ENCODE data around the gene ZFPM1.

Gene ZFPM1

DNA sequence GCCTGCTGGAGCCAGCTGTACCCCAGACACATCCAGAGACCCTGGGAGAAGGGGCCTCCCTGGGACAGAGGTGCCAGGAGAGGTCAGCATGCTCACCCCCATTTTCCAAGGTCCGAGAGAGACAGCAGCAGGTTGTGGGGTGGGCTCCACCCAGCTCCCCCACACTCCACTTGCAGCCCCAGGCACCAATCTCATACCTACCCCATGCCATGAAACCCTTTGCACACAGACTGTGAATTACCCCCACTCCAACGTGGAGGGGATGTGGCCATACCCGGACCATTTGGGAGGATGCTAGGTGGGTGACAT, 34.0 kb downstream of the ZFPM1 start:
- no peak overlapping the region for H3K4ac ChIP-seq (ENCODE audit: low read depth, low read length)
- H2BK12ac ChIP-seq (ENCODE audit: low read length) = no peak overlapping the region
- H3K27ac ChIP-seq (ENCODE audit: low read depth, low read length) = no peak overlapping the region
- no peak overlapping the region for H3K9ac ChIP-seq (ENCODE audit: low read length)
- H3K18ac ChIP-seq (ENCODE audit: low read length) = no peak overlapping the region
- H4K8ac ChIP-seq (ENCODE audit: low read depth, low read length) = no peak overlapping the region
- H3K14ac ChIP-seq (ENCODE audit: low read length) = no peak overlapping the region
- H3K23ac ChIP-seq (ENCODE audit: low read length) = no peak overlapping the region
- H3K79me1 ChIP-seq (ENCODE audit: low read length) = no peaks in the 10 kb centered on the region
- H2BK120ac ChIP-seq (ENCODE audit: insufficient read depth, low read length, poor library complexity) = no peak overlapping the region
- no peak overlapping the region for H3K4me2 ChIP-seq (ENCODE audit: low read length)
- WGBS (ENCODE audit: extremely low coverage, insufficient coverage, insufficient read length) = no CpG with 5 or more reads among the region's 3 CpGs
- H2AFZ ChIP-seq (ENCODE audit: insufficient read depth, low read length, poor library complexity) = no peak overlapping the region
- H3K79me2 ChIP-seq (ENCODE audit: control insufficient read depth, insufficient read depth, low read length, poor library complexity) = no peaks in the 10 kb centered on the region
- no peaks in the 10 kb centered on the region for H3K27me3 ChIP-seq (ENCODE audit: insufficient read depth, low read length)
- DNase-seq = no peak
- H4K91ac ChIP-seq (ENCODE audit: low read depth, low read length) = no peak overlapping the region
- H3K9me3 ChIP-seq (ENCODE audit: insufficient read depth, low read depth, low read length) = peaks cover 5% of the 10 kb centered on the region
- peaks cover 15 to 25% of the 10 kb centered on the region in 2 experiments for H3K36me3 ChIP-seq (ENCODE audit: control insufficient read depth in 1 of 2, insufficient read depth in 2 of 2, low read length in 2 of 2)
- no peak overlapping the region for H2AK5ac ChIP-seq (ENCODE audit: low read length)
- no peak overlapping the region for H2BK5ac ChIP-seq (ENCODE audit: low read depth, low read length, poor library complexity)
- no peak overlapping the region for H4K12ac ChIP-seq (ENCODE audit: low read depth, low read length)
- no peak overlapping the region for H3K4me3 ChIP-seq (ENCODE audit: low read depth, low read length)
- no peaks in the 10 kb centered on the region for H3K4me1 ChIP-seq (ENCODE audit: control insufficient read depth in 1 of 2, insufficient read depth in 2 of 2, low read length in 2 of 2)

DNA sequence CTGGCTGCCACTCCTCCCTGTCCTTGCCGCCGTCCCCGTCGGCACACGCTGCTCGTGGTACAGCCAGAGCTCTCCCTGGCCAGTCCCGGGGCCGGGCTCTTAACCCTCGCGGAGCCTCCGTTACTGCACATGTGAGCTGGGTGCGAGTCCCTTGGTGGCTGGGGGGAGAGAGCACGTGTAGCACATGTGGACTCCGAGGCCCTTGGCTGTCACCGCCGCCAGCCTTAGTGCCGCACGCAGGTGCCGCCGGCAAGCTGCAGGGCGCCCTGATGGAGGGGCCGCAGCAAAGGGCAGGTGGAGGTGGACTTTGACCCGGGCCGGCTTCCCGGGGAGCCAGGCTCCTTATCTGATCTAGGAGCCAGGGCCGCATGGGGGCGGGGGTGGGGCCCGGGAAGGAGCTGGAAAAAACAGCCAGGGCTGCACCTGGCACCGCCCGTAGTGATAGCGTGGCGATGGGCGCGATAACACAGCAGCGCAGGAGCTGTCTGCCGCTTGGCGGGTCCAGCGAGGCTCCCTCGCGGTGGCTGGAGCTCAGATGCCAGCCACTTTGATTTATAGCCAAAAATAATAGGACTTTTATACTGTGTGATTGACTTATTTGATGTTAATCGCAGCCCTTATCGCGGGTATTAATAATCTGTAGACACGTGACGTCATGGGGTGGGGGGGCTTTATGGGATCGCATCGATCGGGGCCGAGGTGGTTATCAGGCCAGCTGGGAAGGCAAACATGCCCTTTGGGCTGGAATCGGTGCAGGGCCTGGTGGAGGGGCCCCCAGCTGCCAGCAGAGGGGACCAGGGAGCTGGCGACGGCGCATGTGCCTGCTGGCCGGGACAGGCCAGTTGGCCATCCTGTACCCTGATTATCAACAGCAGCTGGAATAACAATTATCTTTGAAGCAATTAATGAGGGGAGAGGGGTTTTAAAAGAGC, 35.1 kb downstream of the ZFPM1 start:
- Histone ChIP-seq H3K79me1 (ENCODE audit: low read length) (no peaks in the 10 kb centered on the region), H3K79me2 (ENCODE audit: control insufficient read depth, insufficient read depth, low read length, poor library complexity) (no peaks in the 10 kb centered on the region), H2AFZ (ENCODE audit: insufficient read depth, low read length, poor library complexity) (no peak overlapping the region), H3K9me3 (ENCODE audit: insufficient read depth, low read depth, low read length) (peaks cover 5% of the 10 kb centered on the region), H3K36me3 (ENCODE audit: control insufficient read depth in 1 of 2, insufficient read depth in 2 of 2, low read length in 2 of 2) (peaks cover 15 to 28% of the 10 kb centered on the region in 2 experiments), H2AK5ac (ENCODE audit: low read length) (no peak overlapping the region), H3K18ac (ENCODE audit: low read length) (no peak overlapping the region), H2BK5ac (ENCODE audit: low read depth, low read length, poor library complexity) (no peak overlapping the region), H3K27ac (ENCODE audit: low read depth, low read length) (no peak overlapping the region), H3K4me3 (ENCODE audit: low read depth, low read length) (no peak overlapping the region), H2BK12ac (ENCODE audit: low read length) (no peak overlapping the region), H3K14ac (ENCODE audit: low read length) (no peak overlapping the region), H3K4ac (ENCODE audit: low read depth, low read length) (no peak overlapping the region), H2BK120ac (ENCODE audit: insufficient read depth, low read length, poor library complexity) (no peak overlapping the region), H4K8ac (ENCODE audit: low read depth, low read length) (no peak overlapping the region), H4K12ac (ENCODE audit: low read depth, low read length) (no peak overlapping the region), H4K91ac (ENCODE audit: low read depth, low read length) (no peak overlapping the region), H3K27me3 (ENCODE audit: insufficient read depth, low read length) (no peaks in the 10 kb centered on the region), H3K23ac (ENCODE audit: low read length) (no peak overlapping the region), H3K4me2 (ENCODE audit: low read length) (no peak overlapping the region), H3K9ac (ENCODE audit: low read length) (no peak overlapping the region), H3K4me1 (ENCODE audit: control insufficient read depth in 1 of 2, insufficient read depth in 2 of 2, low read length in 2 of 2) (no peaks in the 10 kb centered on the region)
- no CpG with 5 or more reads among the region's 54 CpGs for WGBS (ENCODE audit: extremely low coverage, insufficient coverage, insufficient read length)
- DNase-seq = no peak

DNA sequence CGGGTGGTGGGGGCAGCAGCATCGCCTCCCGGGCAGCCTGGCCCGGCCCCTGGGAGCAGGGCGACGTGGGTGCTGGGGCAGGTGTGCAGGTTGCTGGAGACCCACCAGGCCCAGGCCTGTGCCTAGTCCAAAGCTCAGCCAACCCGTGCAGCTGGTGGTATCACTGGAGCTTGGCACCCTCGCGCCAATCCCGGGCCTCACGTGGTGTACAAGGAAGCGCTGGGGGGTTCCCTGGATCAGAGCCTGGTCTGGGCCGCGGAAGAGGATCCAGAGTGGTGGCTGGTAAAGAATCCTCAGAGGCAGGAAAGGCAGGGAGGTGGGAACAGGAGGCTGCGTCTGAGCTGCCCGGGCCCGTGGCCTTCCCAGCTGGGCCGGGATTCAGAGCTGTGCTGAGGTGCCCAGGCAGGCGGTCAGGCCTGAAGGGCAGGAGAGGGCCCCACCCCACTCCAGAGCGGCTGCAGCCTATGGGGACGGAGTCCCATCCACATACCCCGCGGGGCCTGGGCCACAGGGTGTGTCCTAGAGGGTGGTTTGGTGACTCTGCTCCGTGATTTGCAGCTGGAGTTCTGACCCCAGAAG, 36.2 kb downstream of the ZFPM1 start:
- no peak overlapping the region for H4K8ac ChIP-seq (ENCODE audit: low read depth, low read length)
- H3K4me1 ChIP-seq (ENCODE audit: control insufficient read depth in 1 of 2, insufficient read depth in 2 of 2, low read length in 2 of 2) = no peaks in the 10 kb centered on the region
- no peak overlapping the region for H3K4me3 ChIP-seq (ENCODE audit: low read depth, low read length)
- H4K91ac ChIP-seq (ENCODE audit: low read depth, low read length) = no peak overlapping the region
- peaks cover 15 to 28% of the 10 kb centered on the region in 2 experiments for H3K36me3 ChIP-seq (ENCODE audit: control insufficient read depth in 1 of 2, insufficient read depth in 2 of 2, low read length in 2 of 2)
- no peak for DNase-seq
- H3K27me3 ChIP-seq (ENCODE audit: insufficient read depth, low read length) = no peaks in the 10 kb centered on the region
- H3K4me2 ChIP-seq (ENCODE audit: low read length) = no peak overlapping the region
- no peak overlapping the region for H3K27ac ChIP-seq (ENCODE audit: low read depth, low read length)
- no peak overlapping the region for H3K9ac ChIP-seq (ENCODE audit: low read length)
- no peak overlapping the region for H2BK5ac ChIP-seq (ENCODE audit: low read depth, low read length, poor library complexity)
- no peak overlapping the region for H2AK5ac ChIP-seq (ENCODE audit: low read length)
- H3K9me3 ChIP-seq (ENCODE audit: insufficient read depth, low read depth, low read length) = peaks cover 5% of the 10 kb centered on the region
- WGBS (ENCODE audit: extremely low coverage, insufficient coverage, insufficient read length) = no CpG with 5 or more reads among the region's 24 CpGs
- H3K23ac ChIP-seq (ENCODE audit: low read length) = no peak overlapping the region
- H3K79me1 ChIP-seq (ENCODE audit: low read length) = no peaks in the 10 kb centered on the region
- H3K18ac ChIP-seq (ENCODE audit: low read length) = no peak overlapping the region
- no peaks in the 10 kb centered on the region for H3K79me2 ChIP-seq (ENCODE audit: control insufficient read depth, insufficient read depth, low read length, poor library complexity)
- no peak overlapping the region for H2AFZ ChIP-seq (ENCODE audit: insufficient read depth, low read length, poor library complexity)
- H3K14ac ChIP-seq (ENCODE audit: low read length) = no peak overlapping the region
- H4K12ac ChIP-seq (ENCODE audit: low read depth, low read length) = no peak overlapping the region
- no peak overlapping the region for H2BK12ac ChIP-seq (ENCODE audit: low read length)
- H3K4ac ChIP-seq (ENCODE audit: low read depth, low read length) = no peak overlapping the region
- no peak overlapping the region for H2BK120ac ChIP-seq (ENCODE audit: insufficient read depth, low read length, poor library complexity)

DNA sequence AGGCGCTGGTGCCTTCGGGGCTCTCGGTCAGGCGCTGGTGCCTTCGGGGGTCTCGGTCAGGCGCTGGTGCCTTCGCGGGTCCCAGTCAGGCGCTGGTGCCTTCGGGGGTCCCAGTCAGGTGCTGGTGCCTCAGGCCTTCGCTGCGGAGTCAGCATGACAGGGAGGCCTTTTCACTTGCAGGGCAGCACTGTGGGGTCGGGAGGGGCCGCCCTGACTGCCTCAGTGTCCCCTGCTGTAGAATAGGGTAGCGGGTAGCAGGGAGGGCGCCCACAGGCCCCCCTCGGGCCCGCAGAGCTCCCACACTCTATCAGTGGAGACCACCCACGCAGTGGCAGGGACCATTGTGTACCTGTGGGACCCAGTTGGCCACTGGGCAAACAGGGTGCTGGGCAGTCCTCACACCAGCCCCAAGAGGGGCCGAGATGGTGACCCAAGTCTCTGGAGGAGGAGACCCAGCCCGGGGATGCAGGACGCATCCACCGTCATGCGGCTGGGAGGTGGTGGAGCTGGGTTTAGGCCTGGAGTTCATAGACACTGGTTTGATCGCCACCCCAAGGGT, 38.0 kb downstream of the ZFPM1 start:
- no peak overlapping the region for H3K4ac ChIP-seq (ENCODE audit: low read depth, low read length)
- no CpG with 5 or more reads among the region's 26 CpGs for WGBS (ENCODE audit: extremely low coverage, insufficient coverage, insufficient read length)
- H4K8ac ChIP-seq (ENCODE audit: low read depth, low read length) = no peak overlapping the region
- no peak overlapping the region for H2AK5ac ChIP-seq (ENCODE audit: low read length)
- H2BK120ac ChIP-seq (ENCODE audit: insufficient read depth, low read length, poor library complexity) = no peak overlapping the region
- H2AFZ ChIP-seq (ENCODE audit: insufficient read depth, low read length, poor library complexity) = no peak overlapping the region
- no peak overlapping the region for H4K91ac ChIP-seq (ENCODE audit: low read depth, low read length)
- H3K27ac ChIP-seq (ENCODE audit: low read depth, low read length) = no peak overlapping the region
- no peaks in the 10 kb centered on the region for H3K79me2 ChIP-seq (ENCODE audit: control insufficient read depth, insufficient read depth, low read length, poor library complexity)
- H3K4me3 ChIP-seq (ENCODE audit: low read depth, low read length) = no peak overlapping the region
- H3K4me2 ChIP-seq (ENCODE audit: low read length) = no peak overlapping the region
- no peaks in the 10 kb centered on the region for H3K27me3 ChIP-seq (ENCODE audit: insufficient read depth, low read length)
- no peak overlapping the region for H3K18ac ChIP-seq (ENCODE audit: low read length)
- H3K79me1 ChIP-seq (ENCODE audit: low read length) = no peaks in the 10 kb centered on the region
- H3K9me3 ChIP-seq (ENCODE audit: insufficient read depth, low read depth, low read length) = peaks cover 5% of the 10 kb centered on the region
- no peak overlapping the region for H4K12ac ChIP-seq (ENCODE audit: low read depth, low read length)
- H2BK12ac ChIP-seq (ENCODE audit: low read length) = no peak overlapping the region
- no peak overlapping the region for H3K9ac ChIP-seq (ENCODE audit: low read length)
- H3K14ac ChIP-seq (ENCODE audit: low read length) = no peak overlapping the region
- no peak for DNase-seq
- H2BK5ac ChIP-seq (ENCODE audit: low read depth, low read length, poor library complexity) = no peak overlapping the region
- H3K36me3 ChIP-seq (ENCODE audit: control insufficient read depth in 1 of 2, insufficient read depth in 2 of 2, low read length in 2 of 2) = peaks cover 12 to 21% of the 10 kb centered on the region in 2 experiments
- no peak overlapping the region for H3K23ac ChIP-seq (ENCODE audit: low read length)
- no peaks in the 10 kb centered on the region for H3K4me1 ChIP-seq (ENCODE audit: control insufficient read depth in 1 of 2, insufficient read depth in 2 of 2, low read length in 2 of 2)

Data from trophoblast cell (in vitro differentiated cells and primary cell).